Measurements from ENCODE around the gene NXPE4.
"Not testable (repeated sequence)": the region's sequence is repeated elsewhere in the genome, so short reads cannot be mapped to it uniquely, and the experiment has no call there.

Gene NXPE4

GRCh38 chr11:114610550-114610949 is 15.0 kb upstream of the NXPE4 start:
- DNase-seq (ENCODE audit: low read depth, low spot score): no peak

GRCh38 chr11:114609429-114609828 is 13.8 kb upstream of the NXPE4 start:
- DNase-seq (ENCODE audit: low read depth, low spot score): no peak

- DNase-seq (ENCODE audit: low read depth, low spot score): not testable (repeated sequence)
Observed at GRCh38 chr11:114608605-114609004, 13.0 kb upstream of the NXPE4 start.

GRCh38 chr11:114607753-114608459 is 12.3 kb upstream of the NXPE4 start:
- no peak for DNase-seq (ENCODE audit: low read depth, low spot score)

GRCh38 chr11:114606802-114607075 is 11.2 kb upstream of the NXPE4 start:
- not testable (repeated sequence) for DNase-seq (ENCODE audit: low read depth, low spot score)

- DNase-seq (ENCODE audit: low read depth, low spot score): no peak
Observed at GRCh38 chr11:114606003-114606801, 10.6 kb upstream of the NXPE4 start.

- DNase-seq (ENCODE audit: low read depth, low spot score): no peak
Observed at GRCh38 chr11:114605370-114605769, 9.8 kb upstream of the NXPE4 start.

GRCh38 chr11:114604886-114605285 is 9.3 kb upstream of the NXPE4 start:
- DNase-seq (ENCODE audit: low read depth, low spot score): no peak

- DNase-seq (ENCODE audit: low read depth, low spot score): no peak
Observed at GRCh38 chr11:114604179-114604813, 8.7 kb upstream of the NXPE4 start.

GRCh38 chr11:114603151-114603550 is 7.6 kb upstream of the NXPE4 start:
- not testable (repeated sequence) for DNase-seq (ENCODE audit: low read depth, low spot score)

- DNase-seq (ENCODE audit: low read depth, low spot score): no peak
Observed at GRCh38 chr11:114598461-114598860, 2.9 kb upstream of the NXPE4 start.

- no peak for DNase-seq (ENCODE audit: low read depth, low spot score)
Observed at GRCh38 chr11:114596175-114596919, 761 bp upstream of the NXPE4 start.

GRCh38 chr11:114594703-114595102 is 883 bp downstream of the NXPE4 start:
- DNase-seq (ENCODE audit: low read depth, low spot score): no peak

- no peak for DNase-seq (ENCODE audit: low read depth, low spot score)
Observed at GRCh38 chr11:114587398-114587953, 8.1 kb downstream of the NXPE4 start.

GRCh38 chr11:114586797-114587196 is 8.8 kb downstream of the NXPE4 start:
- DNase-seq (ENCODE audit: low read depth, low spot score): no peak

GRCh38 chr11:114571712-114572111 is 23.9 kb downstream of the NXPE4 start:
- DNase-seq (ENCODE audit: low read depth, low spot score): no peak

GRCh38 chr11:114569801-114570200 is 25.8 kb downstream of the NXPE4 start:
- no peak for DNase-seq (ENCODE audit: low read depth, low spot score)

- DNase-seq (ENCODE audit: low read depth, low spot score): no peak
Observed at GRCh38 chr11:114566276-114566675, 29.3 kb downstream of the NXPE4 start.

- no peak for DNase-seq (ENCODE audit: low read depth, low spot score)
Observed at GRCh38 chr11:114564831-114565230, 30.8 kb downstream of the NXPE4 start.

GRCh38 chr11:114563077-114563476 is 32.5 kb downstream of the NXPE4 start:
- no peak for DNase-seq (ENCODE audit: low read depth, low spot score)

- no peak for DNase-seq (ENCODE audit: low read depth, low spot score)
Observed at GRCh38 chr11:114562166-114562916, 33.2 kb downstream of the NXPE4 start.
